Renal cortex interstitium (tissue), 11 donors: ENCODE measurements around the gene COLQ. TPM values are rescaled to one million over a fixed set of nuclear protein-coding genes. Genes with fewer than 3 reads are reported as not detected.

Experiments
- DNase-seq, 11 donors: peaks; one replicate each; pipeline ENCODE4 v3.0.0-alpha.2; 2013; ENCODE audit warnings: low read depth in 9 of 11, low spot score in 4 of 11; ENCODE audit errors: extremely low read depth in 1 of 11
- polyA plus RNA-seq, 3 donors: library from polyadenylated mRNA; unstranded; fragments of 120-200 nt; gene quantifications; one replicate each; pipeline ENCODE4 v1.2.1, GENCODE V29; 2013; ENCODE audit not compliant: insufficient read length in 3 of 3

COLQ gene
- polyA plus RNA-seq, 3 donors, result 4.0 to 8.9 (median 6.1) TPM

GRCh38 chr3:15403965-15404364 lies 117.5 kb downstream of the COLQ start:
- no peak for DNase-seq

GRCh38 chr3:15403495-15403894 lies 118.0 kb downstream of the COLQ start:
- DNase-seq, result no peak

- DNase-seq, result no peak
Observed at GRCh38 chr3:15401936-15402335, 119.6 kb downstream of the COLQ start.

Other genes with a start within 250 kb of the COLQ start
- gene SH3BP5, start 189.1 kb downstream of the COLQ start, polyA plus RNA-seq, result 10 to 100 TPM; 58.1 to 60.9 (median 60.5) TPM
- 10 to 100 TPM; 27.8 to 30.4 (median 28.9) TPM for gene METTL6, start 94.2 kb downstream of the COLQ start, polyA plus RNA-seq
- gene EAF1, start 94.1 kb downstream of the COLQ start, polyA plus RNA-seq, result 10 to 100 TPM; 17.1 to 23.0 (median 21.3) TPM
- 10 to 100 TPM; 19.9 to 26.4 (median 24.9) TPM for gene HACL1, start 79.9 kb upstream of the COLQ start, polyA plus RNA-seq
- 10 to 100 TPM; 21.9 to 24.1 (median 22.3) TPM for gene BTD, start 80.0 kb upstream of the COLQ start, polyA plus RNA-seq